ENCODE results near the gene CD2AP. TPM values are rescaled to one million over a fixed set of nuclear protein-coding genes. Genes with fewer than 3 reads are reported as not detected.
"Not testable (repeated sequence)": the region's sequence is repeated elsewhere in the genome, so short reads cannot be mapped to it uniquely, and the experiment has no call there.

Gene CD2AP
- total RNA-seq, 1 donor from 2014 or later, result 27.5 TPM

GRCh38 chr6:47455533-47456209 lies 21.9 kb upstream of the CD2AP start:
- ATAC-seq (no peak), DNase-seq (ENCODE audit: low spot score) (no peak)
- intact Hi-C loops (cut with DNase I), result no loop called here

- intact Hi-C loops (cut with DNase I), result no loop called here
- DNase-seq (ENCODE audit: low spot score) (no peak), ATAC-seq (no peak)
Measured at GRCh38 chr6:47456536-47456975, 21.0 kb upstream of the CD2AP start.

- intact Hi-C loops (cut with DNase I), result no loop called here
- no peak for ATAC-seq
- DNase-seq (ENCODE audit: low spot score), result no peak
Measured at GRCh38 chr6:47457370-47457769, 20.2 kb upstream of the CD2AP start.

GRCh38 chr6:47464052-47464451 lies 13.5 kb upstream of the CD2AP start:
- ATAC-seq (no peak), DNase-seq (ENCODE audit: low spot score) (no peak)
- intact Hi-C loops (cut with DNase I), result no loop called here

DNA sequence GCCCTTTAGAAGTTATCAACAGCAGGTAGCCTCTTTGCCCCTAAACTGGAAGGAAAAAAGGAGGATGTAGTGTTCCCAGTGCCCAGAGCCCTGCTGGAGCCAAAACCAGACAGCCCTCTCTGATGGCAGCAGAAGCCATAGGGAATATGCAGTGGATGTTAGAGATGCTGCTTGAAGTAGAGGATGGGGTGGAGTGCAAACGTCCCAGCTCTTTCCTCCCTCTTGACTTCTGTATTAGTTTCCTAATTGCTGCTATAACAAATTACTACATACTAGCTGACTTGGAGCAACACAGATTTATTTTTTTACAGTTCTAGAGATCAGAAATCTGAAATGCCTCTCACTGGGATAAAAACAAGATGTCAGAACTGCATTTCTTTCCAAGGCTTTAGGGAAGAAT lies 12.5 kb upstream of the CD2AP start:
- intact Hi-C loops (cut with DNase I), result loop anchor here (5.0 kb wide), 1 partner anchor 1377 kb away; no protein-coding TSS in a partner anchor
- ATAC-seq (no peak), DNase-seq (ENCODE audit: low spot score) (no peak)

- no peak for DNase-seq (ENCODE audit: low spot score)
- intact Hi-C loops (cut with DNase I), result no loop called here
- no peak for ATAC-seq
Measured at GRCh38 chr6:47471911-47472310, 5.7 kb upstream of the CD2AP start.

GRCh38 chr6:47473791-47474346 lies 3.7 kb upstream of the CD2AP start:
- intact Hi-C loops (cut with DNase I), result no loop called here
- no peak for ATAC-seq
- no peak for DNase-seq (ENCODE audit: low spot score)

GRCh38 chr6:47475319-47475816 lies 2.2 kb upstream of the CD2AP start:
- intact Hi-C loops (cut with DNase I), result no loop called here
- DNase-seq (ENCODE audit: low spot score) (no peak), ATAC-seq (no peak)

DNA sequence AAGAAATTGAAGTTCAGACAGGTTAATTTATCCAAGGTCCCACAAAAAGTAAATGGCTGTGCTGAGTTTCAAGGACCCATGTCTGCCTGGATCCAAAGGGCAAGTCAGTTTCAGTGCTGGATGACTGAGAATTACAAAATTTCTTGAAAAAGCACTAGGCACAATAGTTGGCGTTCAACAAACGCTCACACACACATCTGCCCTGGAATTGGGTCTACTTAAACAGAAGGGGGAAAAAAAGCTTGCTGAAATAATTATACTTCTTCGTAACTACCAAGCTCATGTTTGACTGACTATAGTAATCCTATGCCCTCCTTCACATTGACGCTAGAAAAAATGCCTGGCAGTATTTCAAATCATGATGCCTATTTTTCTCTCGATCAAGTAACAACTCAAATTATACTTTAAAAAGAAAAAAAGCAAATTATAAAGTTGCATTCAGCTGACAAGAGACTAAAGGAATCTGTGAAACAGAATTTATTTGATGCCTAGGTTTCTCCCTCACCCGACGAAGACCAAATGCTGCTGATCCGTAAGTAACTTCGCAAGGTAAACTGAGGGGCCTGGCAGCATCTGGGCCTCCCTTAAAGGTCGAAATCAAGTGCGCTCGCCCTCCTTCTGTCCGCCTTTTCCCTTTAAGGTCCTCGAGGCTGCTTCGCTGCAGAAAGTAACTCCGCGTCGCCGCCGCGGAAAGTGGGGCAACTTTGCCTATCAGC lies 650 bp upstream of the CD2AP start:
- peak; percentile 8 for ATAC-seq
- DNase-seq (ENCODE audit: low spot score), result no peak
- intact Hi-C loops (cut with DNase I), result no loop called here

GRCh38 chr6:47478233-47479139 lies 897 bp downstream of the CD2AP start:
- ATAC-seq (peak; percentile 20), DNase-seq (ENCODE audit: low spot score) (no peak)
- intact Hi-C loops (cut with DNase I), result no loop called here

DNA sequence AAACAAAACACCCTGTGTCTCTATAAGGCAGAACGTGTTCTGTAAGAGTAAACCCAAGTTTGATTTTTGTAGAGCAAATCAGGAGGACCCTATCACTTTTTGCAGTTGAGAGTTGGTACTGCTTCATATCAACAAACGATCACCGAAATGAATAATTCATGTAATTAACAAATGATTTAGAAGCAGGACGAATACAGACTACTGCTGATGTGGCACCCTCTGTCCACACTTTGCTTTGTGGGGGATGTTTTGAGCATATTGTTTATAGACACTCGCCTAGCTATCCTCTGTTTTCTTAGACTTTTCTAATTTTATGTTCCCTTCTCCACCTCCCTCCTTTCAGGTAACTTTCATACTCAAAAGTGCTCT lies 1.5 kb downstream of the CD2AP start:
- no peak for ATAC-seq
- DNase-seq (ENCODE audit: low spot score), result no peak
- intact Hi-C loops (cut with DNase I), result no loop called here

DNA sequence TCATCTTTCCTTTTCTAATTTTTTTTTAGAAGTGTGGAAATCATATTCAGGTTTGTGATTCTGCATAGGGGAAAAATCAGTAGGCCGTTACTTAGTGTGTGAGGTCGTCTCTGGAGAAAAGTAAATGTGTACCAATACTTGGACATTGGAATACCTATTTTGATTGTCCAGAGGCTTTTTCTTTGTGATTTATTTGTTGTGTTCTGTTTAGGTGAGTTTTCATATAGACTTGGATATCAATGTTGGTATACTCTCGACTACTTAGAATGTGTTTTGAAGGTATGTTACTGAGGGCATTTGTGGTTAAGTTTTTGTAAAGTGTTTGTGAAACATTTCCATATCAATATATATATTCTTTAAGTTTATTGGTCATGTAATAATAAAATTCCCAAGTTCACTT lies 2.3 kb downstream of the CD2AP start:
- no peak for DNase-seq (ENCODE audit: low spot score)
- no peak for ATAC-seq
- intact Hi-C loops (cut with DNase I), result no loop called here

DNA sequence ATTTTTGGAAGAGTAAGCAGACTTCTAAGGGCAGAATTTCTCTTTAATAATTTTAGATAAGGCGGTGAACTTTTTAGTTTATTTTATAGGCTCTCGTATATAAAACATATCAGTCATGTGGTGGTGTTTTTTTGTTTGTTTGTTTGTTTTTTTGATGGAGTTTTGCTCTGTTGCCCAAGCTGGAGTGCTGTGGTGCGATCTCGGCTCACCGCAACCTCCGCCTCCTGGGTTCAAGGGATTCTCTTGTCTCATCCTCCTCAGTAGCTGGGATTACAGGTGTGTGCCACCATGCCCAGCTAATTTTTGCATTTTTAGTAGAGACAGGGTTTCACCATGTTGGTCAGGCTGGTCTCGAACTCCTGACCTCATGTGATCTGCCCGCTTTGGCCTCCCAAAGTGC lies 3.6 kb downstream of the CD2AP start:
- intact Hi-C loops (cut with DNase I); ATAC-seq; DNase-seq (ENCODE audit: low spot score): not testable (repeated sequence)

DNA sequence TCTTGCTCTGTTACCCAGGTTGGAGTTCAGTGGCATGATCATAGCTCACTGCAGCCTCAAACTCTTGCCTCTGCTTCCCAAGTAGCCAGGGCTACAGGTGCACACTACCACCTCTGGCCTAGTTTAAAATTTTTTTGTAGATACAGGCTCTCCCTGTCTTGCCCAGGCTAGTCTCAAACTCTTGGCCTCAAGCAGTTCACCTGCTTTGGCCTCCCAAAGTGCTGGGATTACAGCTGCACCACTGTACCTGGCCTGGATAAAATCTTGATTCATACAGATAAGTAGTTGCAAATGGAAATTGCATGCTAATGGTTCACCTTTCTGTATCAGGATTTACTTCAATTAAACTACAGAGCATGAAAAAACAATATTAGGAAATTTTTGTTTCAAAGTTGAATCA lies 4.2 kb downstream of the CD2AP start:
- ATAC-seq (no peak), DNase-seq (ENCODE audit: low spot score) (no peak)
- intact Hi-C loops (cut with DNase I), result no loop called here

DNA sequence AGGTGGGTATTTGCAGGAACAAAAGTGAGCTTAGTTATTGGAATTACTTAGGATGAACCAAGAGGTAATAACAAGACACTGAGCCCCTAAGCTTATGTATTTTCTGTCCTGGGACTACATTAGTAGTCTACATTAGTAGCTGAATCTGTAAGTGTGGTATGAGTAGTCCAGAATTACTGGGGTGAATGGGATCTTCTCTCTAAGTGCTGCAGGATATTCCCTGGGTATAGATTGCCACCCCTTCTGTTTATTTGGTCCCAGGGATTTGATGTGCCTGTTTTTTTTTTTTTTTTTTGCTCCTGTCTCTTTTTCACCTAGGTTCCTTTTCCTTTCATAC lies 5.9 kb downstream of the CD2AP start:
- no peak for DNase-seq (ENCODE audit: low spot score)
- intact Hi-C loops (cut with DNase I), result no loop called here
- no peak for ATAC-seq

DNA sequence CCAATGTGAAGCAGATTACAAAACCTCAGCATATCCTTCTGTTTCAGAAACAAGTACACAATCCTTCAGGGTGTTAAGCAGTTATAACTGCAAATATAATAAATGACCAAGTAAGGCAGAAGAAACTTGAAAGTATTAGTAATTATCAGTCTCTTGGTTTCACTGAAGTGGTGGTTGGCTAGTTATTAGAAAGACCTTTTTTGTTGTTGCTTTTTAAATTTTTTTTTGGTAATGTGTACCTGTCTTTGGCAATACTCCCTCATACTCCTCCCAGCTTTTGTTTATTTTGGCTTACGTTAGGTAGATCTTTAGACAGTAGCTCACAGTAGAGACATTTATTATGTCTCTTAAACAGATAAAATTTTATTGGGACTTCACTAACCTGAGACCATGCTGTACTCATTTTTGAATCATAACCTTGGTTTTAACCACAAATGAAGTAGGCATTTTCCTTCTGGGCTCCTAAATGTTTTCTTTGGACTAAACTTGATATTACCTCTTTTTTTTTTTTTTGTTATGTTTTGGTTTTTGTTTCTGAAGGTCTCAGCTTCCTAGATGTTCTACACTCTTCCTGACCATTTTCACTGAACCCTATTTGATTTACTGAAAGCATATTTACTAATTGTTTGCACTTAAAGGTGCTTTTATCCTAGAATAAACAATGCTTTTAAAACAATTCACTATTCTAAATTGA lies 6.4 kb downstream of the CD2AP start:
- ATAC-seq, result no peak
- intact Hi-C loops (cut with DNase I), result no loop called here
- no peak for DNase-seq (ENCODE audit: low spot score)

DNA sequence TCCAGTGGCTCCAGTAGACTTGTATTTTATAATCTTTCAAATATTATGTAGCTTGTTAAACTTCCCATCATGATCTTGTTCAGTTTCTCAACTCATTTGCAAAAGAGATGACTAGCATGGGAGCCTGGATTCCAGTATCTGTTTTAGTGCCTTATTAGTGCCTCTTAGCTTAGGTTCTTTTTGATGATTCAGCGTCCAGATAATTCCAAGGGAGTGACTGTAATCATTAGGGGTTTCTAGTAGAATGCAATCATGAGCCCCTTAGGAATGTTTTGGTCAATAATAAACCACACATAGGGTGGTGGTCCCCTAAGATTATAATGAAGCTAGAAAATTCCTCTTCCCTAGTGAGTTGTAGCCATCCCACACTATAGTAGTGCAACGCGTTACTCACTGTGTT lies 7.0 kb downstream of the CD2AP start:
- ATAC-seq, result no peak
- intact Hi-C loops (cut with DNase I), result no loop called here
- DNase-seq (ENCODE audit: low spot score), result no peak

- DNase-seq (ENCODE audit: low spot score), result no peak
- no peak for ATAC-seq
- intact Hi-C loops (cut with DNase I), result no loop called here
Measured at GRCh38 chr6:47485083-47485482, 7.5 kb downstream of the CD2AP start.

All from sciatic nerve (tissue), 2 donors.